HG02970 (cell line): ENCODE data around the gene VPS13D.

ENCODE experiments used
- ATAC-seq: cut with Tn5 transposase; IDR thresholded peaks from one replicate; pipeline ENCODE4 v1.9.1; 2021; ENCODE audit warnings: mild to moderate bottlenecking, moderate library complexity, moderate number of reproducible peaks; ENCODE audit not compliant: unreplicated experiment, low FRiP score

VPS13D gene

DNA sequence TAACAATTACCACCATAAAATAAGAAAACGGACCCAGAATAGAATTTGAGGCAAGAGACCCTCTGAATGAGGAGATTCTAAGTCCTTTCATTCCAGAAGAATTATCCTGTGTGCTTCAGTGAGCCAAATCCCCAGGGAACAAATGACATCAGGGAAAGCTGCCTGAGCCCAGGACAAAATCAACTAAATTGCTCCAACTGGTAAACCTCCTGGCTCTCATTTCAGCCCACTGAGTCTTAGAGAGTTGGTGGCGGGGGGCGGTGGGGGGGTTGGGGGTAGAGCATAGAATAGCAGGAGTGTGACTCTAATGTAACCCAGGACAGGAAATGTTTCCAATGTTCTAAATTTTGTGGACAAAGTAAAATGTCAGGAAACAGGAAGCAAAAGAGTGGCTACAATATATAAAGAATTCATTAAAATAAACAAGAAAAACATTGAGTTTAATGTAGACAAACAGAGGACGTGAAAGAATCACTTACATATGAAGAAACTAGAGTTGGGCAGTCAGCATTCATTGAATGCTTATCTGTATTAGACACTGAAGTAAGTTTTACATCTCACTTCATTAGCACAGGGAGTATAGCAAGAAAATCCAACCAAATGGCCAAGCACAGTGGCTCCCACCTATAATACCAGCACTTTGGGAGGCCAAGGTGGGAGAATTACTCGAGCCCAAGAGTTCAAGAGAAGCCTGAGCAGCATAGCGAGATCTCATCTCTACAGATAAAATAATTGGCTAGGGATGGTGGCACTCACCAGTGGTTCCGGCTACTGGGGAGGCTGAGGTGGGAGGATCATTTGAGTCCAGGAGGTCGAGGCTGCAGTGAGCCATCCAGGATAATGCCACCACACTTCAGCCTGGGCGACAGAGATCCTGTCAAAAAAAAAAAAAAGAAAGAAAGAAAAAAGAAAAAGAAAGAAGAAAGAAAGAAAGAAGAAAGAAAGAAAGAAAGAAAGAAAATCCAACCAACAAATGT lies 313.1 kb downstream of the VPS13D start:
- no peak for ATAC-seq

- ATAC-seq = no peak
These were observed 313.9 kb downstream of the VPS13D start for GRCh38 chr1:12543740-12544154.

DNA sequence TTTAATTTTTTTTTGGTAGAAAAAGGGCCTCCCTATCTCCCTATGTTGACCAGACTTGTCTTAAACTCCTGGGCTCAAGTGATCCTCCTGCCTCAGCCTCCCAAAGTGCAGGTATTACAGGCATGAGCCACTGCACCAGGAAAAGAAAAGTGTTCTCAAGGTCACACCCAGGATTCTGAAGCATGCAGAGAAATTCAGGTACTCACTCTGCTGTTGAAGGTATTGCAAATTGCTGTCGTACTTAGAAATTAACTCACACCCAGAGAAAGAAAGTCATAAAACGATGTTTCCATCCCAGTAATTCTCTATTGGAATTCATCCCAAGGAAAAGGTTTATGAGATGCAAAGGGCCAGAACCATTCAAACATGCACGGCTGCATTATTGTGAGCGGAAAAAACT lies 314.5 kb downstream of the VPS13D start:
- ATAC-seq = no peak

DNA sequence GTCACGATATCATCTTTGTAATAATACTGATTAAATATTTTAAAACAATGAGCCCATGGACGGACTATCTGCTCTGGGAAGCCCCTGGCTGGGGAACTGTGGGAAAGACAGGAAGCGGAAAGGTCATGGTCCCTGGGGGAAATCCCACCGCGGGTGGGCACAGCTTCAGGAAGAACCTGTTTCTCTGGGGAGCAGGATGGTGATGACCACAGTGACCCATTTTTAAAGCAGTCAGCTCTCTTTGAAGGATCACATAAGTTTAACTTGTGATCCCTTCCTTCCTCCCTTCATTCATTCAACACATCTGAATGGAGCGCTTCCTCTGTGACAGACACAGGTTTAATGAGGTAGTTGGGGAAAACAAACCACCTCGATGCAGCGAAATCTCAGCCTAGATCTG lies 315.2 kb downstream of the VPS13D start:
- ATAC-seq = no peak

DNA sequence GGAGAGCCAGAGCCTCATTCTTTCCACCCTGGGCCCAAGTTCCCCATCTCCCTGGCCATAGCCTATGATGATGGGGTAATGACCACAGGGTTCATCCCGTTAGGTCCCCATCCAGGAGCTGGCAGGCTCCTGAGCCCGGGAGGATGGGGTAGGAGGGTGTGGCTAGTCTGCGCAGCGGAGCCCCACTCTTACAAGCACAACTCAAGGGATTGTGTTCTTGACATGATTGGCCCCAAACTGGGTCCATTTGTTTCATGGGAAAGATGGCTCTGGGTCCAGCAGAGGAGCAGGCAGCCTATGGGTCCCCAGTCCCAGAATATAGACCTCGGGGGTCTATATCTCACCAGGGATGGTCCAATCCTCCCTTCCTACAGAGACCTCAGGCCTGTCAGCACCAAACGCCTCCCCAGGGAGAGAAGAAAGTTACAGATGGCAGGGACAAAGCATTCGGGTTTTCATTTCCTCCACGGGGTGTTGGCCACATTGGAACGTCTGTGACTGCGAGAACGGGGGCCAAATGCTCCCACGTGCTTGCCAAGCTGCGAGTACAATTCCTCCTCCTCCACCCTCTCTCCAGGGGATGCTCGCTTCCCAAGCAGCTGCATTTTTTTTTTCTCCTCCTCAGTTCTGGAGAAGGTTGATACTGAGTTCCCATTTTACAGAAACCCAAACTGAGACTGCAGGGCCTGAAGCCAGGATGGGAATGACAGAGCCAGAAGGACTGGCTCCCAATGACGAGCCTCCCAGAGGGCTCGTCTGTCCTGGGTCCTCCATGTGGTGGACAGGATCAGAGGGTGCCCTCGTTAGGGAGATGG lies 317.1 kb downstream of the VPS13D start:
- ATAC-seq = no peak

- ATAC-seq = no peak
These were observed 317.9 kb downstream of the VPS13D start for GRCh38 chr1:12547586-12548225.

- ATAC-seq = no peak
These were observed 318.6 kb downstream of the VPS13D start for GRCh38 chr1:12548279-12548972.

- ATAC-seq = no peak
These were observed 319.2 kb downstream of the VPS13D start for GRCh38 chr1:12548973-12549459.

- ATAC-seq = no peak
These were observed 319.9 kb downstream of the VPS13D start for GRCh38 chr1:12549460-12550349.

DNA sequence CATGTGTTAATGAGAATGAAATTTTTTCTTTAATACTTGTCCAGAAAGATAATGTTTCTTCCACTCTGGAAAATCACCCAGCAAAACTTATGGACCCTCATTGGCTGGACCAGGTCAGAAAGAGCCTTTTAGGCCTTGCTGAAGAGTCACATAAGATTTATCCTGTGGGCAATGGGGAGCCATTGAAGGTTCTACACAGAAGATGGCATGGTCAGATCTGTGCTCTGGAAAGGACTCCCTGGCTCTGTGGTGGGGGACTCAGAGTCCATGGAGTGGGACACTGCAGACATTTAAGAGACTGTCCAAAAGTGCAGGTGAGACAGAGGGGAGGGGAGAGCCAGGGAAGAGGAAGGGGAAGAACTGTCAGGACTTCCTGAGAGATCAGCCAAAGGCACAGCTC lies 321.8 kb downstream of the VPS13D start:
- no peak for ATAC-seq

- no peak for ATAC-seq
These were observed 322.5 kb downstream of the VPS13D start for GRCh38 chr1:12552111-12552888.

GRCh38 chr1:12552951-12553921 lies 323.4 kb downstream of the VPS13D start:
- no peak for ATAC-seq

DNA sequence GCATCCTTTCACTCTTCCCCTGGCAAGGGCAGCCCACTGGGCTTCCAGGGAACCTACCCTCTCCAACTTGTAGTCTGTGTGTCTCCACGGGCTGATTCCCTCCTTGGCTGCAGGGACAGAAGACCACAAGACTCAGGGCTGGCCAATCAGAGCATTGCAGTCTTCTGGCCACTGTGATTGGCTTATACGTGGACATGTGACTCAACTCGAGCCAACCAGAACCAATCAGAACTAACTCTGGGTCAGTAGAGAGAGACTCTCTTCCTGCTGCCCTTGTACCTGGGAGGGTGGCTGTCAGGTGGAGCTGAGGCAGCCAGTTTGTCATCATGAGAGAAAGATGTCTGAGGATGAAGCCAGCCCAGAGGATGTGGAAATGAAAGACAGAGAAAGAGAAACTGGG lies 324.1 kb downstream of the VPS13D start:
- no peak for ATAC-seq

DNA sequence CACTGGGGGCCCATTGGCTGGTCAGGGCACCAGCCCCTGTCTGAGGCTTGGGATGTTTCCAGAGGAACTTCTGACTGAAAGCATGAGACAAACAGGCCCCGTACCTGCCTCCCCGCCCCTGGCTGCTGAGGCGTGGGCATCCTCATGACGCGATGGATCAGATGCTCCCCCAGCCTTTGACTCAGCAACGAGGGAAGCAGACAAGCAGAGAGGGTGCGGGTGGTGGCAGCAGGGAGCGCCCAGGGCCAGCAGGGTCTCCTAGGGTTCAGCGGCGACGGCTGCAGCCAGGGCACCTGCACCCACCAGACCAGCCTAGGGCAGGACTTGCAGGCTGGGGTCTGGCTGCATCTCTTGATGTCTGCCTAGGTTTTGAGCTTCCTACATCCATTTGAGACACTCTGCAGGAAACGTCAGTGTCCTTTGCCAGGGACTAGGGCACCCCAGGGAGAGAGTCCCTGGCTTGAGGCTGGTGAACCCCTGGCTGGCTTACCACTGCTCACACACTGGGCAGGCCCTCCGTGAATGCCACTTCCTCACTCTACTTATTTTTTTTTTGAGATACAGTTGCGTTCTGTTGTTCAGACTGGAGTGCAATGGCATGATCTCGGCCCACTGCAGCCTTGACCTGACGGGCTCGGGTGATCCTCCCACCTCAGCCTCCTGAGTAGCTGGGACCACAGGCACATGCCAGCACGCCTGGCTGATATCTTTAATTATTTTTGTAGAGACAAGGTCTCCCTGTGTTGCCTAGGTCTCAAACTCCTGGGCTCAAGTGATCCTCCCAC lies 324.9 kb downstream of the VPS13D start:
- ATAC-seq = no peak

DNA sequence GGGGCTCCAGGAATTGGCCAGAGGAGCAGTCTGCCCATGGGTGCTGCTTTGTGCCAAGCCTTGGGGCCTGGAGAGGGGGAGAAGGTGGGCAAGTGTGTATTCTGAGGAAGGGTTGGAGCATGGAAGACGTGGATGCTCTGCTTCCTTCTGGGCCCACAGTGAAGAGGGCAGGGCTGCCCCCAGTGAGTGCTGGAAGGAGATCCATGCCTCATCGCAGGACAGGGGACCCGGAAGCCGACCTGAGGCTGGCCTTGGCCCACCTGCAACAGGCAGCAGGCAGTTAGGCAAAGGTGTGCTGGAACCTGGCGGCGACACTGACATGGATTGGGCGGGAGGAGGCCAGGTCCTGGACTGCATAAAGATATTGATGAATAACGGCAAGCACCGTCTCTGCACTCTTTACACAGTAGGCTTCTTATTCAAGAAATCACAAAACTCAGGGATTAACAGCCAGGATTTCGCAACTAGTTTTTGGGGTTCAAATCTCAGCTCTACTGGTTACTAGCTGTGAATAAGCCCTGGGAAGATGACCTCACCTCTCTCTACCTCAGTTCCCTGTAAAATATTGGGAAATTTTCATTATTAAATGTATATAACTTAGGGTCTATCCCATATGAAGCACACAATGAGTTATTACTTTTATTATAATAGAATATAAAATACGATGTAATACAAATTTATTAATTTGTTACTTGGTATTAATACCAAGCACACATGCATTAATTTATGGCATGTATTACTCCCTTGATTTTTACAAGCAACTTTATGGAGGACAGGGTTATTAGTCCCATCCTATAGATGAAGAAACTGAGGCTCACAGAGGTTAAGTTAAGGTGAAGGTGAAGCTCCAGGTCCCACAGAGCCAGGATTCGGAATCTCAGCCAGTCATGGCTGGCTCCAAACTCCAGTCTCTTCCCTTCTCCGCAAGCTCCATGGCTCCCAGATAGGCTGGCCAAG lies 325.9 kb downstream of the VPS13D start:
- no peak for ATAC-seq
